Measurements from ENCODE around the gene CR1L. TPM values are rescaled to one million over a fixed set of nuclear protein-coding genes. Genes with fewer than 3 reads are reported as not detected.

CR1L gene
- total RNA-seq, 1 experiment from 2014 or later: not detected

GRCh38 chr1:207648334-207649209 lies 3.6 kb downstream of the CR1L start:
- Histone ChIP-seq H3K27ac (ENCODE audit: low read length) (no peak overlapping the region), H3K4me3 (ENCODE audit: low read depth in 2 of 2, low read length in 2 of 2) (no peak overlapping the region), H3K27me3 (ENCODE audit: control insufficient read depth, insufficient read depth, low read length) (peaks cover 3% of the 10 kb centered on the region), H3K4me1 (ENCODE audit: control insufficient read depth, insufficient read depth, low read length) (no peaks in the 10 kb centered on the region), H3K9me3 (ENCODE audit: control insufficient read depth, insufficient read depth, low read depth, low read length) (no peaks in the 10 kb centered on the region), H3K36me3 (ENCODE audit: control insufficient read depth, insufficient read depth, low read length) (no peaks in the 10 kb centered on the region)
- in situ Hi-C loops (cut with HindIII; ENCODE audit: low pct_unique_long_range_greater_than_20kb, low sequenced_read_pairs): no loop called here
- no peak for DNase-seq (ENCODE audit: low read depth, low spot score)
- no peak for ATAC-seq
- POLR2A ChIA-PET: no interaction called here
- TF ChIP-seq CTCF (IDR thresholded peaks at IDR 0.05): no peak
- TF ChIP-seq REST (IDR thresholded peaks at IDR 0.05; ENCODE audit: insufficient read depth in 1 of 2, low read depth in 2 of 2, low read length in 1 of 2): no peak
- TF ChIP-seq TCF7L2 (IDR thresholded peaks at IDR 0.05; ENCODE audit: low read depth, low read length): no peak
- TF ChIP-seq POLR2AphosphoS5 (IDR thresholded peaks at IDR 0.05; ENCODE audit: low read depth, low read length): no peak
- TF ChIP-seq SIN3A (IDR thresholded peaks at IDR 0.05; ENCODE audit: borderline replicate concordance, insufficient read depth, low read depth, low read length): no peak
- no TSS peak for BruUV-seq (replicated peaks)
- intact Hi-C loops (cut with micrococcal nuclease; ENCODE audit: unreplicated experiment): no loop called here
- CTCF ChIA-PET: no interaction called here

GRCh38 chr1:207649210-207649753 lies 4.3 kb downstream of the CR1L start:
- no peaks in the 10 kb centered on the region for H3K4me1 ChIP-seq (ENCODE audit: control insufficient read depth, insufficient read depth, low read length)
- in situ Hi-C loops (cut with HindIII; ENCODE audit: low pct_unique_long_range_greater_than_20kb, low sequenced_read_pairs): no loop called here
- TF ChIP-seq SIN3A (IDR thresholded peaks at IDR 0.05; ENCODE audit: borderline replicate concordance, insufficient read depth, low read depth, low read length): no peak
- no peak for TF ChIP-seq CTCF (IDR thresholded peaks at IDR 0.05)
- no peak for TF ChIP-seq POLR2AphosphoS5 (IDR thresholded peaks at IDR 0.05; ENCODE audit: low read depth, low read length)
- TF ChIP-seq TCF7L2 (IDR thresholded peaks at IDR 0.05; ENCODE audit: low read depth, low read length): no peak
- TF ChIP-seq REST (IDR thresholded peaks at IDR 0.05; ENCODE audit: insufficient read depth in 1 of 2, low read depth in 2 of 2, low read length in 1 of 2): no peak
- no peaks in the 10 kb centered on the region for H3K36me3 ChIP-seq (ENCODE audit: control insufficient read depth, insufficient read depth, low read length)
- intact Hi-C loops (cut with micrococcal nuclease; ENCODE audit: unreplicated experiment): no loop called here
- no peak for DNase-seq (ENCODE audit: low read depth, low spot score)
- H3K27ac ChIP-seq (ENCODE audit: low read length): no peak overlapping the region
- BruUV-seq (replicated peaks): no TSS peak
- ChIA-PET CTCF (no interaction called here), POLR2A (no interaction called here)
- H3K9me3 ChIP-seq (ENCODE audit: control insufficient read depth, insufficient read depth, low read depth, low read length): no peaks in the 10 kb centered on the region
- no peak for ATAC-seq
- no peak overlapping the region for H3K4me3 ChIP-seq (ENCODE audit: low read depth in 2 of 2, low read length in 2 of 2)
- peaks cover 2% of the 10 kb centered on the region for H3K27me3 ChIP-seq (ENCODE audit: control insufficient read depth, insufficient read depth, low read length)
